ENCODE data around the gene CYB5R3. TPM values are rescaled to one million over a fixed set of nuclear protein-coding genes. Genes with fewer than 3 reads are reported as not detected.

The CYB5R3 gene
- total RNA-seq, 4 donors from 2014 or later = 107 to 159 (median 138) TPM

GRCh38 chr22:42630901-42631602, 18.1 kb downstream of the CYB5R3 start:
- H3K4me3 ChIP-seq = no peak overlapping the region
- peaks cover 30% of the 10 kb centered on the region for H3K4me1 ChIP-seq
- no peak for TF ChIP-seq POLR2A (IDR thresholded peaks at IDR 0.05)
- TF ChIP-seq EP300 (IDR thresholded peaks at IDR 0.05) = no peak
- TF ChIP-seq CTCF (IDR thresholded peaks at IDR 0.05) = no peak
- no peak for TF ChIP-seq POLR2AphosphoS5 (IDR thresholded peaks at IDR 0.05)
- DNase-seq (ENCODE audit: low spot score in 2 of 2) = no peak
- H3K9me3 ChIP-seq = no peaks in the 10 kb centered on the region
- H3K36me3 ChIP-seq = peaks cover 94% of the 10 kb centered on the region
- H3K27me3 ChIP-seq = no peaks in the 10 kb centered on the region
- WGBS = 78% methylated on average over 12 of the region's 28 CpGs
- H3K27ac ChIP-seq = no peak overlapping the region

GRCh38 chr22:42630211-42630610, 19.0 kb downstream of the CYB5R3 start:
- peaks cover 94% of the 10 kb centered on the region for H3K36me3 ChIP-seq
- 98% methylated on average over 10 of the region's 18 CpGs for WGBS

GRCh38 chr22:42627981-42628380, 21.2 kb downstream of the CYB5R3 start:
- H3K4me3 ChIP-seq = no peak overlapping the region
- H3K27ac ChIP-seq = no peak overlapping the region
- no peak for TF ChIP-seq POLR2A (IDR thresholded peaks at IDR 0.05)
- no peak for TF ChIP-seq EP300 (IDR thresholded peaks at IDR 0.05)
- no peak for TF ChIP-seq POLR2AphosphoS5 (IDR thresholded peaks at IDR 0.05)
- TF ChIP-seq CTCF (IDR thresholded peaks at IDR 0.05) = no peak
- WGBS = 92% methylated on average over 7 of the region's 9 CpGs
- peaks cover 92% of the 10 kb centered on the region for H3K36me3 ChIP-seq
- no peaks in the 10 kb centered on the region for H3K27me3 ChIP-seq
- no peak for DNase-seq (ENCODE audit: low spot score in 2 of 2)
- H3K9me3 ChIP-seq = no peaks in the 10 kb centered on the region
- peaks cover 17% of the 10 kb centered on the region for H3K4me1 ChIP-seq

More at GRCh38 chr22:42630211-42630610, 19.0 kb downstream of the CYB5R3 start:
- no peaks in the 10 kb centered on the region for H3K27me3 ChIP-seq
- peaks cover 21% of the 10 kb centered on the region for H3K4me1 ChIP-seq
- no peaks in the 10 kb centered on the region for H3K9me3 ChIP-seq
- DNase-seq (ENCODE audit: low spot score in 2 of 2) = no peak
- H3K4me3 ChIP-seq = no peak overlapping the region
- H3K27ac ChIP-seq = no peak overlapping the region
- TF ChIP-seq POLR2AphosphoS5 (IDR thresholded peaks at IDR 0.05) = no peak
- no peak for TF ChIP-seq CTCF (IDR thresholded peaks at IDR 0.05)
- TF ChIP-seq EP300 (IDR thresholded peaks at IDR 0.05) = no peak
- no peak for TF ChIP-seq POLR2A (IDR thresholded peaks at IDR 0.05)

GRCh38 chr22:42626951-42627625, 22.1 kb downstream of the CYB5R3 start:
- 91% methylated on average over 8 of the region's 25 CpGs for WGBS
- Histone ChIP-seq H3K9me3 (no peaks in the 10 kb centered on the region), H3K4me1 (peaks cover 21% of the 10 kb centered on the region), H3K36me3 (peaks cover 91% of the 10 kb centered on the region), H3K4me3 (no peak overlapping the region), H3K27ac (no peak overlapping the region), H3K27me3 (no peaks in the 10 kb centered on the region)
- TF ChIP-seq POLR2A (IDR thresholded peaks at IDR 0.05) (no peak), CTCF (IDR thresholded peaks at IDR 0.05) (no peak), POLR2AphosphoS5 (IDR thresholded peaks at IDR 0.05) (no peak), EP300 (IDR thresholded peaks at IDR 0.05) (no peak)
- DNase-seq (ENCODE audit: low spot score in 2 of 2) = no peak

- H3K27ac ChIP-seq = no peak overlapping the region
- DNase-seq (ENCODE audit: low spot score in 2 of 2) = no peak
- H3K27me3 ChIP-seq = no peaks in the 10 kb centered on the region
- H3K36me3 ChIP-seq = peaks cover 85% of the 10 kb centered on the region
- H3K9me3 ChIP-seq = no peaks in the 10 kb centered on the region
- TF ChIP-seq POLR2A (IDR thresholded peaks at IDR 0.05) (no peak), POLR2AphosphoS5 (IDR thresholded peaks at IDR 0.05) (no peak), CTCF (IDR thresholded peaks at IDR 0.05) (no peak), EP300 (IDR thresholded peaks at IDR 0.05) (no peak)
- H3K4me3 ChIP-seq = no peak overlapping the region
- H3K4me1 ChIP-seq = peaks cover 21% of the 10 kb centered on the region
- WGBS = 79% methylated on average over 7 of the region's 7 CpGs
Observed at GRCh38 chr22:42626431-42626830, 22.8 kb downstream of the CYB5R3 start.

Measured in suprapubic skin (tissue), 4 donors.